ENCODE data around the gene PSMG4.
"Not testable (repeated sequence)": the region's sequence is repeated elsewhere in the genome, so short reads cannot be mapped to it uniquely, and the experiment has no call there.

The PSMG4 gene

DNA sequence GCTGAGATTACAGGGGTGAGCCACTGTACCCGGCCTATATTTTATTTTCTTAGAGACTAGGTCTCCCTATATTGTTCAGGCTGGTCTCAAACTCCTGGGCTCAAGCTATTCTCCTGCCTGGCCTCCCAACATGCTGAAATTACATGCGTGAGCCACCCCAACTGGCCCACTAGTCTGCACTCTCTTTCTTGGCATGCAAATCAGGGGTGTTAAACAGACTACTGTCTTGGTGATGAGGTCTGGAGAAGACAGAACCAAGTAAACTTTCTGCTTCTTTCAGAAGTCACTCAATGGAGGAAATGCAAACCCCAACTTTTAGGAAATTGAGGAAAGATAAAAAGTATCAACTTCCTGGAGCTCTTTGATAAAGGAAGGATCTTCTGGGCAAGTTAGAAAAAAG is 23.3 kb upstream of the PSMG4 start:
- TF ChIP-seq, protein P1, sequence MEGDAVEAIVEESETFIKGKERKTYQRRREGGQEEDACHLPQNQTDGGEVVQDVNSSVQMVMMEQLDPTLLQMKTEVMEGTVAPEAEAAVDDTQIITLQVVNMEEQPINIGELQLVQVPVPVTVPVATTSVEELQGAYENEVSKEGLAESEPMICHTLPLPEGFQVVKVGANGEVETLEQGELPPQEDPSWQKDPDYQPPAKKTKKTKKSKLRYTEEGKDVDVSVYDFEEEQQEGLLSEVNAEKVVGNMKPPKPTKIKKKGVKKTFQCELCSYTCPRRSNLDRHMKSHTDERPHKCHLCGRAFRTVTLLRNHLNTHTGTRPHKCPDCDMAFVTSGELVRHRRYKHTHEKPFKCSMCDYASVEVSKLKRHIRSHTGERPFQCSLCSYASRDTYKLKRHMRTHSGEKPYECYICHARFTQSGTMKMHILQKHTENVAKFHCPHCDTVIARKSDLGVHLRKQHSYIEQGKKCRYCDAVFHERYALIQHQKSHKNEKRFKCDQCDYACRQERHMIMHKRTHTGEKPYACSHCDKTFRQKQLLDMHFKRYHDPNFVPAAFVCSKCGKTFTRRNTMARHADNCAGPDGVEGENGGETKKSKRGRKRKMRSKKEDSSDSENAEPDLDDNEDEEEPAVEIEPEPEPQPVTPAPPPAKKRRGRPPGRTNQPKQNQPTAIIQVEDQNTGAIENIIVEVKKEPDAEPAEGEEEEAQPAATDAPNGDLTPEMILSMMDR (IDR thresholded peaks at IDR 0.05; ENCODE audit: low read depth, low read length, missing control alignments): no peak
- DNase-seq (ENCODE audit: low read depth): no peak
- H3K4me3 ChIP-seq (ENCODE audit: low read depth, low read length): no peak overlapping the region

DNA sequence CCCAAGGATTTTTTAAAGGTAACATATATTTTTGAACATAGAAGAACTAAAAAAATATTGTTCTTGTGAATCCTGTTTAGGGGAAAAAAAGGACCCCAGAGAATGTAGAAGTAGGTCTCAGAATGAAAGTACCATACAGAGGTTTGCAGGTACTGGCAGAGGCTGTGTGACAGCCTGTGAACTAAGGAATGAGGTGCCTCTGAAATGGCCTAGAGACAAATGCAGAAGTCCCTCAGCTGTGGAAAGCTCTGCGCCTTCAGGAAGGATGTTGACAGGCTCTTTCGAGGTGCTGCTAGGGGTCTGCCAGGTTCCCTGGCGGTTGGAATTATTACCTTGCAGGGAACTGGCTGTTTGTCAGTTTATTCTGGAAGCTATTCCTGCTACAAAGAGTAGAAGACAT is 22.7 kb upstream of the PSMG4 start:
- no peak overlapping the region for H3K4me3 ChIP-seq (ENCODE audit: low read depth, low read length)
- TF ChIP-seq, protein P1 (IDR thresholded peaks at IDR 0.05; ENCODE audit: low read depth, low read length, missing control alignments): no peak
- no peak for DNase-seq (ENCODE audit: low read depth)

DNA sequence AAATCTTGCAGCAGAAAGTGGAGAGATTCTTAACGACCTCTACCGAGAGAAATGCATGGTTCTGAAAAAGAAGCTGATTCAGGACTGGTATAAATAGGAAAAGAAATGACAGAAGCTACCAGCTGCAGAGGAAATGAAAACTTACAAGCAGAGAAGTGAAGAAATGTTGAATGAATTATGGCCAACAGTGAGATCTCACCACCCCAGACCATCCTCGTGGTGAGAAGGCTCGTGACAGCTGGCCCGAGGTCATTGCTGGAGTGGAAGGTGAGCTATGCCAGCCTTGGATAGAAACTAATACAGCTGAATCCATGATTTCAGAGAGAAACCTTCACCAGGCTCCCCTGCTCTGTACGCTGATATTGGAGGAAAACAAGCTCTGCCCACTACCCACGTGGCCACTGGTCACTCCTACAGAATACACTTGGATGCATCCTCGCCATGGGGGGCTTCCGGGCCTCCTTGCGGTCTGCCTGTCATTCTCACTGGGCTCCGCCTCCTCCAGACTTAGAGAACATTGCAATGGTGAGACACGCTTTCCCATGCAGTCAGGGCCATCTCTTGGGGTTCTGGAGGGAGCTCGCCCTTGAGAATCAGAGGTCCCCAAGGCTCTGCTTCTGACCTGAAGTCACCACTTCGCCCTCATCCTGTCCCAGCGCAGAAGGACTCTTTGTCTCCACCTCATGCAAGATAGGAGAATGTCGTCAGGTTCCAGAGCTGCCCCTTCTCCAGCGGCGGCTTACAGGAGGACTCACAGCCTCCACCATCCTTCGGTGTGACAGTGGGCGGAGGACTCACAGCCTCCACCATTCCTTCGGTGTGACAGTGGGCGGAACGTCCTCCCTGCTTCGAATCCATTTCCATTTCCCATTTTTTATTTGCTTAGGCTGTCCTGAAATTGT is 20.7 kb upstream of the PSMG4 start:
- no peak overlapping the region for H3K4me3 ChIP-seq (ENCODE audit: low read depth, low read length)
- TF ChIP-seq, protein P1 (IDR thresholded peaks at IDR 0.05; ENCODE audit: low read depth, low read length, missing control alignments): no peak
- DNase-seq (ENCODE audit: low read depth): no peak

DNA sequence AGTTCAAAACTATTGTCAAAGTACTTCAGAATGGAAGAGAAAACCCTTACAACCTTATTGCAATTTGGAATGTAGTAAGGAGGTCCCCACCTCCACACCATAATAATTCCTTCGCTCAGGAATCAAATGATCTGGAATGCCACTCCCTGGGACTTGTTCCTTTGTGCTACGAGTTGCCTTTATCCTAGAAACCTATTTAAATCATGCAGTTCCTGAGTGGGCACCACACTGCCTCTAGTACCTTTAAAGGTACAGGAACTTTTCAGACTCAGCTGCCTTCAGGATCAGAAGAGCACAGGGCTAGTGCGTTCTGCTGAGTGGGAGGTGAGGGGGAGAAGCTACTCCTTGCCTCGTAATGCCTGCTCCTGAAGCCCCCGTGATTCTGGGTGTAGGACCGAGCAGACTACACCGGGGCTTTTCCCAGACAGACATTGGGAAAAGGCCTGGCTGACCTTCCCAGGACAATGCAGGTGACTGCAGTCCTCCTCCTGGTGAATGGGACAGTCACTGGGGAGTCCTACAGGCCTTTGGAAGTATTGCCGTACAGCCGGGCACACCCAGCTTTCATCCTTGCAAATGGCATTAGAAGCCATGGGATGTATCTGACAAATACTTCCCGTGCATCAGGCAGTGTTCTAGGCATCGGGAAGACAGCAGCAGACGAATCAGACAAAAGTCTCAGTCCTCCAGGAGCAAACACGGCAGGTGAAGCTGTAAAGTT is 19.5 kb upstream of the PSMG4 start:
- H3K4me3 ChIP-seq (ENCODE audit: low read depth, low read length): no peak overlapping the region
- DNase-seq (ENCODE audit: low read depth): no peak
- TF ChIP-seq, protein P1 (IDR thresholded peaks at IDR 0.05; ENCODE audit: low read depth, low read length, missing control alignments): peak; percentile 22

DNA sequence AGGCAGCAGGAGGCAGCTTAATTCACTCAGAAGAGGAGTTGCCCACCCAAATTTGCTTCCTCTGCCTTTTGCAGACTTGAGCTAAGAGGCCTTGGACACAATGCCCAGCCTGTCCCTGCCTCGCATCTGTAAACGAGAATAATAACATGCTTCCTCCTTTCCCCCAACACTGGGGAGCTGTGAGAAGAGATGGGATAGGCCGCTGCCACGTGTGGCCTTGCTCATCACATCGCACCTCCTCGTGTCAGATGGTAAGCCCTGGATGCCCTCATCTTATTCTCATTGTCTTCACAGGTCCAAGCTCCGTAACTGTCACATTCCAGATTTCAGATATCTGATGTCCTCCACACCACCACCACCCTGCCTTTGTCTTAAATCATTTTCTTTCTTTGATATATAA is 18.2 kb upstream of the PSMG4 start:
- DNase-seq (ENCODE audit: low read depth): no peak
- TF ChIP-seq, protein P1 (IDR thresholded peaks at IDR 0.05; ENCODE audit: low read depth, low read length, missing control alignments): no peak

DNA sequence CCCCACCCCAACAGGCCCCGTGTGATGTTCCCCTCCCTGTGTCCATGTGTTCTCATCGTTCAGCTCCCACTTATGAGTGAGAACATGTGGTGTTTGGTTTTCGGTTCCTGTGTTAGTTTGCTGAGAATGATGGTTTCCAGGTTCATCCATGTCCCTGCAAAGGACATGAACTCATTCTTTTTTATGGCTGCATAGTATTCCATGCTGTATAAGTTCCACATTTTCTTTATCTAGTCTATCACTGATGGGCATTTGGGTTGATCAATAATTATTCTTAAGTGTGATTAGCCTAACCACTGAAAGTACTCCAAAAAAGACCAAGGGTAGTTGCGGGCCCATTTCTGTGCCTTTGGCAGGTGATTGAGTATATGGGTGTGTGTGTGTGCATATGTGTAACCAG is 17.0 kb upstream of the PSMG4 start:
- H3K4me3 ChIP-seq (ENCODE audit: low read depth, low read length); DNase-seq (ENCODE audit: low read depth): not testable (repeated sequence)

More for the DNA sequence above, 18.2 kb upstream of the PSMG4 start:
- no peak overlapping the region for H3K4me3 ChIP-seq (ENCODE audit: low read depth, low read length)

DNA sequence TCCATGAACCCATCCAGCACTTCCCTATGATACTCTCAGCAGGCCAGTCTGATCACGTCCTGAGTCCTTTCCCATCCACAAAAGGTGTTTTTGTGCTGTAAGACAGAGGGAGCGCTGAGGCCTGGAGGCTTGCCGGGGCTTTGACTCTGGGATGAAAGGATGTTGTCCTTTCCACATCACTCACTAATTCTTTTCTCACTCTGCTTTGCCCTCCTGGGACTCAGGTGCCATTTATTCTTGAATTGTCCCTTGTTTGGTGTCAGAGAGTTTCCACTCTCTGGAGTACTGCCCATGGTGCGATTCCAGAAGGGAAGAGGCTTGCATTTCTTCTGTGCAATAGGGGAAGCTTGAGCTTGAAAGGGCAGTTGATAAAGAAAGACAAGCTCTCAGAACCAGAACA is 16.0 kb upstream of the PSMG4 start:
- TF ChIP-seq, protein P1 (IDR thresholded peaks at IDR 0.05; ENCODE audit: low read depth, low read length, missing control alignments): no peak
- H3K4me3 ChIP-seq (ENCODE audit: low read depth, low read length): no peak overlapping the region
- no peak for DNase-seq (ENCODE audit: low read depth)

All from GM12864 (cell line).